Activated B cell treated with CpG ODN at 0.5 μM for 24 hours (primary cell): ENCODE results near the gene TMEM225B. TPM values are rescaled to one million over a fixed set of nuclear protein-coding genes. Genes with fewer than 3 reads are reported as not detected.

Experiments used
- ATAC-seq: fragments of 200-7000 bp; cut with Tn5 transposase; one replicate; pipeline ENCODE4 v1.10.0; 2021; ENCODE audit warnings: low read depth, mild to moderate bottlenecking, moderate library complexity
- CTCF ChIA-PET: fragments of 350-600 bp; sonication (Branson Sonifier 250); formaldehyde crosslinking; loops from one replicate; lab custom pipeline; 2021; ENCODE audit warnings: antibody characterized with exemption; lab: Charles Lee
- POLR2A ChIA-PET: fragments of 350-600 bp; sonication (Branson Sonifier 250); formaldehyde crosslinking; loops from one replicate; lab custom pipeline; 2021; ENCODE audit warnings: antibody characterized with exemption; lab: Charles Lee
- DNase-seq: peaks from one replicate; pipeline ENCODE4 v3.0.0; 2022
- H3K27ac Mint-ChIP-seq: one replicate; pipeline ENCODE4 v1.8.0; 2020; ENCODE audit warnings: mixed read lengths
- H3K27me3 Mint-ChIP-seq: one replicate; pipeline ENCODE4 v1.8.0; 2021; ENCODE audit warnings: mixed read lengths
- H3K36me3 Mint-ChIP-seq: one replicate; pipeline ENCODE4 v1.8.0; 2021; ENCODE audit warnings: low read depth, mixed read lengths
- H3K4me1 Mint-ChIP-seq: one replicate; pipeline ENCODE4 v1.8.0; 2021; ENCODE audit warnings: mixed read lengths
- H3K4me3 Mint-ChIP-seq: one replicate; pipeline ENCODE4 v1.8.0; 2020; ENCODE audit warnings: mild to moderate bottlenecking, mixed read lengths
- H3K9me3 Mint-ChIP-seq: one replicate; pipeline ENCODE4 v1.8.0; 2020; ENCODE audit warnings: mixed read lengths
- CTCF ChIP-seq: fragments of 200-600 bp; IDR thresholded peaks from one replicate; pipeline ENCODE4 v1.8.0; 2022; ENCODE audit warnings: antibody characterized with exemption, mild to moderate bottlenecking
- intact Hi-C: fragments of 100-400 bp; cut with micrococcal nuclease; formaldehyde crosslinking; loops from one replicate; pipeline ENCODE4 v1.15.1; 2024
- total RNA-seq: library from RNA; stranded (reverse); gene quantifications from 2 replicates; pipeline ENCODE4 v1.2.3, GENCODE V29; 2022

TMEM225B gene
- total RNA-seq, 1 donor from 2014 or later: 0.53 TPM

GRCh38 chr7:99622596-99622995, 24.5 kb downstream of the TMEM225B start:
- Mint-ChIP-seq H3K27ac (no peak overlapping the region), H3K36me3 (peaks cover 90% of the 10 kb centered on the region), H3K9me3 (no peaks in the 10 kb centered on the region), H3K4me1 (peaks cover 14% of the 10 kb centered on the region), H3K27me3 (no peaks in the 10 kb centered on the region), H3K4me3 (no peak overlapping the region)
- ChIA-PET CTCF (no interaction called here), POLR2A (no interaction called here)
- TF ChIP-seq CTCF: no peak
- DNase-seq (no peak), ATAC-seq (no peak)
- intact Hi-C loops: no loop called here

- ChIA-PET CTCF (no interaction called here), POLR2A (no interaction called here)
- TF ChIP-seq CTCF: no peak
- no peaks in the 10 kb centered on the region for H3K9me3 Mint-ChIP-seq
- peaks cover 94% of the 10 kb centered on the region for H3K36me3 Mint-ChIP-seq
- ATAC-seq (no peak), DNase-seq (no peak)
- intact Hi-C loops: no loop called here
- peaks cover 8% of the 10 kb centered on the region for H3K4me1 Mint-ChIP-seq
- no peak overlapping the region for H3K4me3 Mint-ChIP-seq
- H3K27me3 Mint-ChIP-seq: no peaks in the 10 kb centered on the region
- H3K27ac Mint-ChIP-seq: no peak overlapping the region
Observed at GRCh38 chr7:99623091-99623693, 25.1 kb downstream of the TMEM225B start.

GRCh38 chr7:99623702-99624447, 25.8 kb downstream of the TMEM225B start:
- Mint-ChIP-seq H3K4me1 (peaks cover 2% of the 10 kb centered on the region), H3K4me3 (no peak overlapping the region), H3K9me3 (no peaks in the 10 kb centered on the region), H3K27me3 (no peaks in the 10 kb centered on the region), H3K27ac (no peak overlapping the region), H3K36me3 (peaks cover 95% of the 10 kb centered on the region)
- intact Hi-C loops: no loop called here
- ATAC-seq (no peak), DNase-seq (no peak)
- POLR2A ChIA-PET: no interaction called here
- TF ChIP-seq CTCF: no peak
- CTCF ChIA-PET: no interaction called here

GRCh38 chr7:99624484-99624883, 26.4 kb downstream of the TMEM225B start:
- ChIA-PET CTCF (no interaction called here), POLR2A (no interaction called here)
- DNase-seq (no peak), ATAC-seq (no peak)
- Mint-ChIP-seq H3K4me1 (no peaks in the 10 kb centered on the region), H3K27ac (no peak overlapping the region), H3K9me3 (no peaks in the 10 kb centered on the region), H3K4me3 (no peak overlapping the region), H3K27me3 (no peaks in the 10 kb centered on the region), H3K36me3 (peaks cover 95% of the 10 kb centered on the region)
- intact Hi-C loops: no loop called here
- TF ChIP-seq CTCF: no peak

GRCh38 chr7:99625321-99625720, 27.3 kb downstream of the TMEM225B start:
- ChIA-PET POLR2A (no interaction called here), CTCF (no interaction called here)
- Mint-ChIP-seq H3K9me3 (no peaks in the 10 kb centered on the region), H3K4me1 (no peaks in the 10 kb centered on the region), H3K27me3 (no peaks in the 10 kb centered on the region), H3K27ac (no peak overlapping the region), H3K36me3 (peaks cover 95% of the 10 kb centered on the region), H3K4me3 (no peak overlapping the region)
- intact Hi-C loops: no loop called here
- ATAC-seq (no peak), DNase-seq (no peak)
- TF ChIP-seq CTCF: no peak
